ENCODE measurements around the gene MCC.

Gene MCC

GRCh38 chr5:113389116-113389515, 99.1 kb downstream of the MCC start:
- H3K27ac ChIP-seq, result no peak overlapping the region
- TF ChIP-seq, protein P1, sequence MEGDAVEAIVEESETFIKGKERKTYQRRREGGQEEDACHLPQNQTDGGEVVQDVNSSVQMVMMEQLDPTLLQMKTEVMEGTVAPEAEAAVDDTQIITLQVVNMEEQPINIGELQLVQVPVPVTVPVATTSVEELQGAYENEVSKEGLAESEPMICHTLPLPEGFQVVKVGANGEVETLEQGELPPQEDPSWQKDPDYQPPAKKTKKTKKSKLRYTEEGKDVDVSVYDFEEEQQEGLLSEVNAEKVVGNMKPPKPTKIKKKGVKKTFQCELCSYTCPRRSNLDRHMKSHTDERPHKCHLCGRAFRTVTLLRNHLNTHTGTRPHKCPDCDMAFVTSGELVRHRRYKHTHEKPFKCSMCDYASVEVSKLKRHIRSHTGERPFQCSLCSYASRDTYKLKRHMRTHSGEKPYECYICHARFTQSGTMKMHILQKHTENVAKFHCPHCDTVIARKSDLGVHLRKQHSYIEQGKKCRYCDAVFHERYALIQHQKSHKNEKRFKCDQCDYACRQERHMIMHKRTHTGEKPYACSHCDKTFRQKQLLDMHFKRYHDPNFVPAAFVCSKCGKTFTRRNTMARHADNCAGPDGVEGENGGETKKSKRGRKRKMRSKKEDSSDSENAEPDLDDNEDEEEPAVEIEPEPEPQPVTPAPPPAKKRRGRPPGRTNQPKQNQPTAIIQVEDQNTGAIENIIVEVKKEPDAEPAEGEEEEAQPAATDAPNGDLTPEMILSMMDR (conservative IDR thresholded peaks at IDR 0.05), result no peak

DNA sequence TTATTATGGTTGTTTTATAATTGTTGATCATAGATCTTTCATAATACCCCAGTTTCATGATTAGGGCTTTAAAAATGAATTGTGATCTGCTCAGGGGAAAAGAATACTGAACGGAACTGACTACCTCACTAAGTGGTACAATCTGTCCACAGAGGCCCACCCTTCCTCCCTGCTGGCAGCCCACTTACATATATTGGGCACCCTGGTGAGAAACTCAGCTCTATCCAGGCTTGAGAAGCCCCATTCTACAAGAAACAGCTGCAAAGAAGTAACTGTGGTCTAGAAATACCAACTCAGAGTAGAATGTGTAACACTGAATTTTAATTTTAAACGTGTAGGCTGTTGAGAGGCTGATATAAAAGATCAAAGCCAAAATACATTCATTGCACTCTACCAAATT, 100.4 kb downstream of the MCC start:
- TF ChIP-seq, protein P1 (conservative IDR thresholded peaks at IDR 0.05), result no peak
- H3K27ac ChIP-seq, result no peak overlapping the region

- H3K27ac ChIP-seq, result no peak overlapping the region
- TF ChIP-seq, protein P1 (conservative IDR thresholded peaks at IDR 0.05), result no peak
Observed at GRCh38 chr5:113384782-113385285, 103.4 kb downstream of the MCC start.

GRCh38 chr5:113382731-113383130, 105.5 kb downstream of the MCC start:
- H3K27ac ChIP-seq, result no peak overlapping the region
- TF ChIP-seq, protein P1 (conservative IDR thresholded peaks at IDR 0.05), result no peak

DNA sequence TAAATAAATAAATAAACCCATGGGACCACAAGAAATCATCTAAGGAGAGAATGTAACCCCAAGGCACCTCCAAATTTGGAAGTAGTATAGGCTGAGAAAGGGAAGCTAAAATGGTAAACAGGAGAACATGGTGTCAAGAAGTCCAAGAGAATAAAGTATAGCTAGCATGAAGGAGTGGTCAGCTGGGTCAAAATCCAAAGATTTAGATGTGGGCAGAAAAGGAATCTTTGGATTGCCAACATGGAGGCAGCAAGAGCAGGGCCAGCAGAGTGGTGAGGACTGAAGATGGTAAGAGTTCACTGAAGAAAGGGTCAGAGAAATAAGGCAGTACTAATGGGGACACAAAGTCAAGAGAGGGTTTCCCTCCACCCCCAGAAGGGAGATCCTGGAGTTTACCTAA, 106.5 kb downstream of the MCC start:
- H3K27ac ChIP-seq, result no peak overlapping the region
- TF ChIP-seq, protein P1 (conservative IDR thresholded peaks at IDR 0.05), result no peak

DNA sequence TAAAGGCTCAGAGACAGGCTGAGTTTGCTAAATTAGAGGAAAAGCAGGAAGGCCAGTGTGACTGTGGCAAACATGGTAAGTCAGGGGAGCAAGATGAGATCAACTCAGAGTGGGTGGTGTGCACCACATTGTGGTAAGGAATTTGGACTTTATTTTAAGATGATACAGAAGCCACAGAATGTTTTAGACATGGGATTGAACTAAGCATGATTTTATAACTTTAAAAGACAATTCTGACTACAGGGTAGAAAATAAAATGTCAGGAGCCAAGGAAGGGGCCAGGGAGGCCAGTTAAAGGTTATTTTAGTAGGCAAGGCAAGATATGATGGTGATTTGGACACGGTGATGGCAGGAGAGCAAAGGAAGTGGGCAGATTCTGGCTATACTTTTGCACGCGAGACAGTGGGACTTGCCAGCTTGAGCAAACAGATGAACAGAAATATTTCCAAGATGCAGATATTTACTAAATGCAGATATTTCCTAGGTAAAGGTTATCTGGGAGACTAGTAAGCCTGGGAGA, 107.4 kb downstream of the MCC start:
- TF ChIP-seq, protein P1 (conservative IDR thresholded peaks at IDR 0.05), result no peak
- H3K27ac ChIP-seq, result peak overlapping the region; percentile 26; the same call in 1 of the 2 replicates

DNA sequence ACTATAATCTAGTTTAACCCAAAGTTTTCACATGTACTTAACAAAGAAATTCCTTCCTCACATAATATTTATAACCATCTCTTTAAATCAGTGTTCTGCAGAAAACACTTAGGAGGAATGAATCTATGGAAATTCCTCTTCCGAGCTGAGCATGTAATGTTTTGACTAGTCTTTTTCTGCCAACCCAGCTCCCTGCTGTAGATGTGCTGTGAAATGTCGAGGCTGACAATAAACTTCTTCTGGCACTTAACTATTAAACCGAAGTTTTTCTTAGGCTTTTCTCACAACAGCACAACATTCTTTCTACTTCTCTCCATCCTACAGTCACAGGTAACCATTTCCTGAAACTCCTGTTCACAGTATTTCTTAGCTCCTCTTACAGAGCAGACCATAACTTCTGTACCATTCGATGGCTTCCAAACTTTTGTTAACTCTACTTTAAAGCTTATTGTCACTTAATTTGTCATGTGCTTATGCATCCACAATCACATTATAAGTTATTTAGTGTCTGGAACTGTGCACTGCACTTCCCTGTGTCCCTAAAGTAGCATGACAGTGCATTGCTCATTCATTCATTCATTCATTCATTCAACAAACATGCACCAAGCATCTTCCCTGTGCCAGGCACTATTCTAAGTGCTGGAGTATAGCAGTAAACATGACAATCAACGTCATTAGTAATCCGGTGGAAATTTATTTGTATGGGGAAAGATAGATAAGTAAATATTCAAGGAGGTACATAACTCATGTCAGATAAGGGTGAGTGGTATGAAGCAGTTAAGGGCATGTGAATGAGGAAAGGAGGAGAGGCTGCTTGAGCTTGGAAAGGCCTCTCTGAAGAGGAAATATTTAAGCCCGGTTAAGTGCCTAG, 108.1 kb downstream of the MCC start:
- H3K27ac ChIP-seq, result peak overlapping the region; percentile 26; the same call in 1 of the 2 replicates

More for the DNA sequence above, 108.1 kb downstream of the MCC start:
- TF ChIP-seq, protein P1 (conservative IDR thresholded peaks at IDR 0.05), result no peak
